Measurements from ENCODE around the gene CCDC83. TPM values are rescaled to one million over a fixed set of nuclear protein-coding genes. Genes with fewer than 3 reads are reported as not detected.

The CCDC83 gene
- total and polyA plus RNA-seq, 2 donors (not counting 3 experiments of a cell fraction or from before 2014, with no cell fraction given) = not detected

GRCh38 chr11:85810521-85810870, 44.7 kb upstream of the CCDC83 start:
- dilution Hi-C loops (cut with MboI; ENCODE audit: extremely low pct_ligation_motif_present, low sequenced_read_pairs) = no loop called here
- Histone ChIP-seq H3K9me1 (replicated peaks; ENCODE audit: control insufficient read depth, extremely low read depth, insufficient read depth, low read length) (no peaks in the 10 kb centered on the region), H3K79me2 (ENCODE audit: control insufficient read depth, insufficient read depth, low read length) (no peaks in the 10 kb centered on the region), H3K27me3 (ENCODE audit: control insufficient read depth in 2 of 2, insufficient read depth in 2 of 2, low read length in 2 of 2) (peaks cover 11 to 23% of the 10 kb centered on the region in 2 experiments), H3K9me3 (replicated peaks; ENCODE audit: control insufficient read depth, insufficient read depth, low read length) (no peaks in the 10 kb centered on the region), H3K36me3 (ENCODE audit: control insufficient read depth in 2 of 2, extremely low read depth in 1 of 2, insufficient read depth in 2 of 2, low read length in 2 of 2) (no peaks in the 10 kb centered on the region), H2AFZ (ENCODE audit: low read depth, low read length) (peak overlapping the region; percentile 69), H3K4me2 (ENCODE audit: insufficient read depth, low read length) (peak overlapping the region; percentile 50), H3K9ac (replicated peaks; ENCODE audit: extremely low read depth, insufficient read depth, low read length) (no peak overlapping the region), H3K4me3 (replicated peaks in 1 of 3; ENCODE audit: insufficient read depth in 1 of 3, low read depth in 1 of 3, low read length in 3 of 3) (peak overlapping the region in 2 of 3 experiments; percentile 26 to 41), H3K27ac (ENCODE audit: insufficient read depth, low read depth, low read length) (no peak overlapping the region), H3K4me1 (ENCODE audit: control insufficient read depth, extremely low read depth, insufficient read depth, low read length) (peaks cover 8% of the 10 kb centered on the region), H4K20me1 (replicated peaks; ENCODE audit: control insufficient read depth, extremely low read depth, insufficient read depth, low read length) (no peaks in the 10 kb centered on the region)
- FAIRE-seq = no peak
- POLR2A ChIA-PET = no interaction called here
- CTCF ChIA-PET = interaction anchor here (0.9 to 2.1 kb wide), 4 partner anchors 15 to 146 kb away, joined by 3 to 10 read pairs (median 4); partner anchors contain the start of genes CCDC83 and CREBZF
- intact Hi-C loops (cut with micrococcal nuclease) = no loop called here
- no peak for DNase-seq (ENCODE audit: low read depth, low spot score)
- BruUV-seq (replicated peaks) = no TSS peak
- TF ChIP-seq GATA2 (IDR thresholded peaks at IDR 0.05; ENCODE audit: insufficient read depth, insufficient read length, low read depth, low read length) (no peak), EZH2 (IDR thresholded peaks at IDR 0.05; ENCODE audit: borderline replicate concordance, low read depth, low read length, severe bottlenecking) (peak; percentile 33), JUN (IDR thresholded peaks at IDR 0.05; ENCODE audit: borderline replicate concordance, insufficient read depth, insufficient read length, low read depth) (no peak)

- CTCF ChIA-PET = interaction anchor here (1.5 to 2.1 kb wide), 2 partner anchors 44 to 146 kb away, joined by 4 to 10 read pairs; partner anchors contain the start of genes CCDC83 and CREBZF
Observed at GRCh38 chr11:85810871-85811611, 44.1 kb upstream of the CCDC83 start, which contains the start of gene SYTL2. SYTL2 (minus strand) TSS chr11:85811141; CDS start chr11:85757725, 53,416 bp downstream.

More at GRCh38 chr11:85810871-85811611, 44.1 kb upstream of the CCDC83 start, which contains the start of gene SYTL2:
- BruUV-seq (replicated peaks) = no TSS peak
- FAIRE-seq (peak; percentile 86), DNase-seq (ENCODE audit: low read depth, low spot score) (peak; percentile 57)
- Histone ChIP-seq H3K9ac (replicated peaks; ENCODE audit: extremely low read depth, insufficient read depth, low read length) (no peak within 1 kb of the TSS), H3K79me2 (ENCODE audit: control insufficient read depth, insufficient read depth, low read length) (no peaks in the 10 kb centered on the region), H3K36me3 (ENCODE audit: control insufficient read depth in 2 of 2, extremely low read depth in 1 of 2, insufficient read depth in 2 of 2, low read length in 2 of 2) (no peaks in the 10 kb centered on the region), H3K9me3 (replicated peaks; ENCODE audit: control insufficient read depth, insufficient read depth, low read length) (no peaks in the 10 kb centered on the region), H2AFZ (ENCODE audit: low read depth, low read length) (peak within 1 kb of the TSS; percentile 69), H3K27ac (ENCODE audit: insufficient read depth, low read depth, low read length) (no peak within 1 kb of the TSS), H4K20me1 (replicated peaks; ENCODE audit: control insufficient read depth, extremely low read depth, insufficient read depth, low read length) (no peaks in the 10 kb centered on the region), H3K4me2 (ENCODE audit: insufficient read depth, low read length) (peak within 1 kb of the TSS; percentile 77), H3K4me1 (ENCODE audit: control insufficient read depth, extremely low read depth, insufficient read depth, low read length) (peaks cover 8% of the 10 kb centered on the region), H3K4me3 (replicated peaks in 1 of 3; ENCODE audit: insufficient read depth in 1 of 3, low read depth in 1 of 3, low read length in 3 of 3) (peak within 1 kb of the TSS; percentile 19 to 41 (median 26)), H3K9me1 (replicated peaks; ENCODE audit: control insufficient read depth, extremely low read depth, insufficient read depth, low read length) (no peaks in the 10 kb centered on the region), H3K27me3 (ENCODE audit: control insufficient read depth in 2 of 2, insufficient read depth in 2 of 2, low read length in 2 of 2) (peaks cover 8 to 18% of the 10 kb centered on the region in 2 experiments)
- POLR2A ChIA-PET = no interaction called here
- intact Hi-C loops (cut with micrococcal nuclease) = loop anchor here (1.0 kb wide), 1 partner anchor 117 kb away; no protein-coding TSS in a partner anchor
- TF ChIP-seq POLR2AphosphoS5 (IDR thresholded peaks at IDR 0.05; ENCODE audit: insufficient read depth, low read depth, low read length) (peak; percentile 41), CTCF (IDR thresholded peaks at IDR 0.05; ENCODE audit: extremely low read depth in 1 of 2, insufficient read depth in 1 of 2, low read depth in 1 of 2, low read length in 2 of 2) (peak in 1 of 2 donors; percentile 10), EZH2 (IDR thresholded peaks at IDR 0.05; ENCODE audit: borderline replicate concordance, low read depth, low read length, severe bottlenecking) (no peak)
- dilution Hi-C loops (cut with MboI; ENCODE audit: extremely low pct_ligation_motif_present, low sequenced_read_pairs) = no loop called here

All from endothelial cell of umbilical vein (primary cell).